PC-9 (cell line): ENCODE data around the gene FGF9.

Experiments
- CTCF ChIP-seq: fragments of 200-600 bp; sonication (generic); conservative IDR thresholded peaks from 2 replicates; pipeline ENCODE4 v1.6.1; 2017; ENCODE audit warnings: mixed run types, antibody characterized with exemption, mild to moderate bottlenecking, moderate library complexity
- EZH2 ChIP-seq: fragments of 200-600 bp; sonication (generic); IDR thresholded peaks from 2 replicates; pipeline ENCODE4 v1.8.0; 2017; ENCODE audit warnings: antibody characterized with exemption, low read depth

- TF ChIP-seq CTCF (no peak), EZH2 (no peak)
Measured at GRCh38 chr13:21741396-21741979, 70.6 kb downstream of the FGF9 start.
